ENCODE results near the gene NFAM1. TPM values are rescaled to one million over a fixed set of nuclear protein-coding genes. Genes with fewer than 3 reads are reported as not detected.

Gene NFAM1
- total and polyA plus RNA-seq, 2 experiments from 2014 or later, result 0.53 to 1.0 TPM

- Histone ChIP-seq H3K36me3 (replicated peaks; ENCODE audit: insufficient read depth, low read depth) (no peaks in the 10 kb centered on the region), H4K20me1 (ENCODE audit: insufficient read depth, poor library complexity, severe bottlenecking) (no peaks in the 10 kb centered on the region), H3K4me2 (peak overlapping the region; percentile 100), H3K27ac (no peak overlapping the region), H3K27me3 (peaks cover 17% of the 10 kb centered on the region), H3K4me3 (peak overlapping the region; percentile 38), H3K9me3 (ENCODE audit: low read depth) (no peaks in the 10 kb centered on the region), H3K79me2 (no peaks in the 10 kb centered on the region), H3K4me1 (ENCODE audit: insufficient read depth) (peaks cover 34% of the 10 kb centered on the region), H2AFZ (peak overlapping the region; percentile 70), H3K9me2 (replicated peaks; ENCODE audit: insufficient read depth) (no peaks in the 10 kb centered on the region)
- TF ChIP-seq EZH2 (IDR thresholded peaks at IDR 0.05; ENCODE audit: borderline replicate concordance), result no peak
- no peak for TF ChIP-seq EZH2phosphoT487 (IDR thresholded peaks at IDR 0.05; ENCODE audit: low read depth, severe bottlenecking, unreplicated experiment)
- TF ChIP-seq CTCF (IDR thresholded peaks at IDR 0.05; ENCODE audit: poor library complexity), result no peak
- peak; percentile 38 for DNase-seq (ENCODE audit: low spot score)
- WGBS (ENCODE audit: low lambda C conversion rate, missing lambda C conversion rate), result 2% methylated on average over 79 of the region's 86 CpGs
Observed at GRCh38 chr22:42368379-42369249, 63.6 kb downstream of the NFAM1 start.

GRCh38 chr22:42367980-42368378 is 64.2 kb downstream of the NFAM1 start:
- no peaks in the 10 kb centered on the region for H3K9me2 ChIP-seq (replicated peaks; ENCODE audit: insufficient read depth)
- peak overlapping the region; percentile 70 for H2AFZ ChIP-seq
- DNase-seq (ENCODE audit: low spot score), result no peak
- H3K4me3 ChIP-seq, result peak overlapping the region; percentile 38
- no peaks in the 10 kb centered on the region for H4K20me1 ChIP-seq (ENCODE audit: insufficient read depth, poor library complexity, severe bottlenecking)
- peaks cover 17% of the 10 kb centered on the region for H3K27me3 ChIP-seq
- WGBS (ENCODE audit: low lambda C conversion rate, missing lambda C conversion rate), result 12% methylated on average over 11 of the region's 11 CpGs
- no peaks in the 10 kb centered on the region for H3K36me3 ChIP-seq (replicated peaks; ENCODE audit: insufficient read depth, low read depth)
- H3K9me3 ChIP-seq (ENCODE audit: low read depth), result no peaks in the 10 kb centered on the region
- H3K4me2 ChIP-seq, result peak overlapping the region; percentile 100
- TF ChIP-seq CTCF (IDR thresholded peaks at IDR 0.05; ENCODE audit: poor library complexity) (no peak), EZH2 (IDR thresholded peaks at IDR 0.05; ENCODE audit: borderline replicate concordance) (no peak), EZH2phosphoT487 (IDR thresholded peaks at IDR 0.05; ENCODE audit: low read depth, severe bottlenecking, unreplicated experiment) (no peak)
- H3K27ac ChIP-seq, result no peak overlapping the region
- peaks cover 34% of the 10 kb centered on the region for H3K4me1 ChIP-seq (ENCODE audit: insufficient read depth)
- no peaks in the 10 kb centered on the region for H3K79me2 ChIP-seq

- H3K79me2 ChIP-seq, result no peaks in the 10 kb centered on the region
- no peak overlapping the region for H2AFZ ChIP-seq
- no peaks in the 10 kb centered on the region for H4K20me1 ChIP-seq (ENCODE audit: insufficient read depth, poor library complexity, severe bottlenecking)
- H3K4me2 ChIP-seq, result peak overlapping the region; percentile 100
- DNase-seq (ENCODE audit: low spot score), result no peak
- no peaks in the 10 kb centered on the region for H3K9me2 ChIP-seq (replicated peaks; ENCODE audit: insufficient read depth)
- no peak overlapping the region for H3K27ac ChIP-seq
- H3K36me3 ChIP-seq (replicated peaks; ENCODE audit: insufficient read depth, low read depth), result no peaks in the 10 kb centered on the region
- peaks cover 17% of the 10 kb centered on the region for H3K27me3 ChIP-seq
- no peaks in the 10 kb centered on the region for H3K9me3 ChIP-seq (ENCODE audit: low read depth)
- 76% methylated on average over 8 of the region's 8 CpGs for WGBS (ENCODE audit: low lambda C conversion rate, missing lambda C conversion rate)
- peaks cover 34% of the 10 kb centered on the region for H3K4me1 ChIP-seq (ENCODE audit: insufficient read depth)
- H3K4me3 ChIP-seq, result no peak overlapping the region
- no peak for TF ChIP-seq EZH2phosphoT487 (IDR thresholded peaks at IDR 0.05; ENCODE audit: low read depth, severe bottlenecking, unreplicated experiment)
- TF ChIP-seq CTCF (IDR thresholded peaks at IDR 0.05; ENCODE audit: poor library complexity), result no peak
- TF ChIP-seq EZH2 (IDR thresholded peaks at IDR 0.05; ENCODE audit: borderline replicate concordance), result no peak
Observed at GRCh38 chr22:42366806-42367581, 65.2 kb downstream of the NFAM1 start.
